GM19372 (cell line): ENCODE results near the gene C1orf35.
"Not testable (repeated sequence)": the region's sequence is repeated elsewhere in the genome, so short reads cannot be mapped to it uniquely, and the experiment has no call there.

ENCODE experiments used
- ATAC-seq: cut with Tn5 transposase; IDR thresholded peaks from one replicate; pipeline ENCODE4 v1.9.1; 2021; ENCODE audit warnings: mild to moderate bottlenecking, low read depth, moderate library complexity; ENCODE audit not compliant: unreplicated experiment

C1orf35 gene

DNA sequence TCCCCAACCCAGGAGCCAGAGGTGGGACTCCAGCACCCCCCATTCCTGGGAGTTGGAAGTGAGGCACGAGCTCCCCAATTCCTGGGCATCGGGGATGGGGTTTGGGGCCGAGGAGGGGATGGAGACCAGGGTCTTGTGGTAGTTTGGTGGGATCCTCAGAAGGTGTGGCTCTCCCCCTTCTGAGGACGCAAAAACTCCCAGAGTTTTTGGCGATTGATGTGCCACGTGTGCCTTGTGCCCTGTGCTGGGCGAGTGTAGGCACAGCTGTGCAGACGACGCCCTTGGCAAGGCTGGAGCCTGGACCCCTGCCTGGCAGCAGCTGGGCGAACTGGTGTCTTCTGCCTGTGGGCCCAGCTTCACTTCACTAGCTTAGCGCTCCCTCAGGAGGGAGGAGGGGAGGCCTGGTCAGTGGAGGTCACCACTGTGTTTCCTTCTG is 39.6 kb upstream of the C1orf35 start:
- ATAC-seq, result no peak

DNA sequence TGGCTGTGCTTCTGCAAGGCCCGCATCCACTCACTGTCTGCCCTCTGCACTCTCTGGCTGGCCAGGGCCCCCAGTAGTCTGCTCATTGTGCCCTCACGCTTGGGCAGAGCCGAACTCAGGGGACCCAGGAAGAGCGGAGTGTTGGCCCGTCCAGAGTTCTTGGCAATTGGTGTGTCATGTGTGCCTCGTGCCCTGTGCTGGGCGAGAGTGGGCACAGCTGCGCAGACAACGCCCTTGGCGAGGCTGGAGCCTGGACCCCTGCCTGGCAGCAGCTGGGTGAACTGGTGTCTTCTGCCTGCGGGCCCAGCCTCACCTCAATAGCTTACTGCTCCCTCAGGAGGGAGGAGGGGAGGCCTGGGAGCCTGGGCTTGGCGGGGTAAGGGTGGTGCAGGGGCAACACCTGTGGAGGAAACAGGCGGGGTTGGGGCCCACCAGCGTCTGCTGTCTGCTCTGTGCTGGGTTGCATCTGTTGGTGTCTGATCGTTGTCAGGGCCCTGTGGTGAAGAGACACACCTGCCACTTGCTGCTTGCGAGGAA is 39.1 kb upstream of the C1orf35 start:
- ATAC-seq, result no peak

DNA sequence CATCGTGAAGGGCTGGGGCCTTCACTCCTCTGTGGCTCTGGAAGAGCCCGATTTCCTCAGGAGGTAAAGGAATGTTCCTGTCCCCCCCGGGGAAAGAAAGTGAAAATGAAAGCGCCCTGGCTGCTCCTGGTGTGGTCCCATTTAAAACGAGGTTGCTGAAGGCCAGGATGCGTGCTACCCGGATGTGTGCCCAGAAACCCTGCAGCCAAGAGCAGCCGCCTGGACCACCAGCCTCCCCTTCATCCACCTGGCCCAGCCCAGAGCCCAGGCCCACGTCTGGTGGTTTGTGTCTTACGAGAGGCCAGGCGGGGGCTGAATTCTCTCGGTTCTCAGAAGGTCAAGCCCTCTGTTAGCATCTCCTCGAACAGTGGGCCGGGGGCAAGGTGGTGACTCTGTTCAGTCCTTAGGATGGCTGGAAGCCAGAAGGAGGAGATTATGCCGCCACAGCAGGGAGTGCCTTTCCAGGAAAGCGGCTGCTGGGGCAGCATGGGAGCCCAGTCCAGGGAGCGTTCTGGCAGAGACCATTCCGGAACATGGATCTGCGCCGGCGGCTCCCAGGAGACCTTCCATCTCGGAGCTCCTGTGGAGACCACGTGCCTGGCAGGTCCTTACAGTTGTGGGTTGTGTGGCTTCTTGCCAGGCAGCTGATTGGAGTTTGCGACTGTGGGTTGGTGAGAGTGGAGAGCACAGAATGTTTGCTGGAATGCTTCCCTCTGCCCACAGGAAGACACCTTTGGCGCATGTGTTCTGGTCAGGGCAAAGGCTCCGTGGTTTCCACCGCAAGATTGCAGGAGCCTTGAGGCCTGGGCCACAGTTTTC is 38.3 kb upstream of the C1orf35 start:
- ATAC-seq, result no peak

DNA sequence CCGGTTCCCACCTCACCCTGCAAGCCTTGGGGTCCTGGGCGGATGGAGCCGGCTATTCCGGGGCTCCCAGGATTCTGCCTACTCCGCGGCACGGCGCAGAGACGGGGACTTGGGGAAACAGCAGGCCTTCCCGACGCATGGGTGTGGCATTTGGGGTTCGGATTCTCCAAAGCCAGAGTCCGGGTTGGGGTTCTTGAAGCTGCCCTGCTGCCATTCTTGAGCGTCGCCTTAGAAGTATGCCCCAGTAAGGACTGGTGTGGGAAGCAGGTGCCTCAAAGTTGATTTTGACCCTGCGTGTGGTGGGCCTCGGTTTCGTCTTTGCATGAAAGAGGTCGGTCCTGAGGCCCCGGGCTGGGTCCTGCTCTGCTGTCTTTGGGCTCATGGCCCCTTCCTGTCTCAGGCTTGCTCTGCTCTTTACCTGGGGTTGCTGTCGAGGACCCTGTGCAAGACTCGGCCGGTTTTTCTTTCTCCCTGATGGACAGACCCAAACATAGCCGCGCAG is 37.6 kb upstream of the C1orf35 start:
- ATAC-seq, result no peak

DNA sequence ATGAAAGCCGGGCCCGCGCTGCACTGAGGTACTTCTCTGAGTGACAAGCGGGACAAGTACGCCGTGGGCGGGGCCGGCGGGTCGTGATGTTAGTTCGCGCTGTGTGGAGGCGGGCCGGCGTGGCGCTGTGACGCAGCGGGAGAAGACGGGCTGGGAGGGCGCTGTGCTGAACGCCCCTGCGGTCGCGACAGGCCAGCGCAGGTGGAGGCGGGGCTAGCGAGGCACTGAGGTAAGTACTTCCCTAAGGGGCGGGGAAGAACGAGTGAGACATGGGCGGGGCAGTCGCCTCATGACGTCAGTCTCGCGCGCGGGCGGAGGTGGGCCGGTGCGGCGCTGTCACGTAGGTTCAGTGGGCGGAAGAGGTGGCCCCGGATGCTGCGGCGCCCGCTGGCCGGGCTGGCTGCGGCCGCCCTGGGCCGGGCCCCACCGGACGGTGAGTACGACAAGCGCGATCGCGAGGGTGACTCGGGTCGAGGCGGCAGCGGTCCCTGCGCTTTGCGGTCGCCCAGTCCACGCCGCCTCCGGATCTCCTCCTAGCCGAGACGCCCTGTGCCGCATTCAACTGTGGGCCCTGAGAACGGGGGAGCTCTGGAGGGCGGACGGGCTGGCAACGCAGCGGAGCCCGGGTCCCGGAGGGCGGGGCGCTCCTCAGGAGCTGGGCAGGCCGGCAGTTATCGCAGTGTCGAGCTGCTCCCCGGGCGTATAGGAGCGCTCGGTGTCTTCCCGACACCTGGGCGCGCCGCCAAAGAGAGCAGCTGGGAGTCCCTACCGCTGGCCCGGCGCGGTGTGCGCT is 37.0 kb upstream of the C1orf35 start, which contains the start of gene GUK1:
GUK1 (plus strand) TSS at position 349 of the 793 bp plus-strand sequence; CDS start at position 373, 24 bp downstream.
- peak; percentile 92 for ATAC-seq

DNA sequence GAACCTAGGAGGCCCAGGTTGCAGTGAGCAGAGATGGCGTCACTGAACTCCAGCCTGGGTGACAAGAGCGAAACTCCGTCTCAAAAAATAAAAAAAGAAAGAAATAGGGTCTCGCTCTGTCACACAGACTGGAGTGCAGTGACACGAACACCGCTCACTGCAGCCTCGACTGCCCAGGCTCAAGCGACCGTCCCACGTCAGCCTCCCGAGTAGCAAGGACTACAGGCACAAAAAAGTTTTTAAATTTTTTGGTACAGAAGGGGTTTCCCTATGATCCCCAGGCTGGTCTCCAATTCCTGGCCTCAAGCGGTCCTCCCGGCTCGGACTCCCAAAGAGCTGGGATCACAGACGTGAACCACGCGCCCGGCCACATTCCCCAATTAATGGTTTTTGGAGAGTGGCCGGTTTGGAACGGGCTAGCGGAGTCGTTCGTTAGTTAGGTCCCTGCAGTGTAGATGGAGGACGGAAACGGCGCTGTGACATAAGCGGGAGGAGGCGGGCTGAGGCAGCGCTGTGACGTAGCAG is 36.3 kb upstream of the C1orf35 start:
- no peak for ATAC-seq

DNA sequence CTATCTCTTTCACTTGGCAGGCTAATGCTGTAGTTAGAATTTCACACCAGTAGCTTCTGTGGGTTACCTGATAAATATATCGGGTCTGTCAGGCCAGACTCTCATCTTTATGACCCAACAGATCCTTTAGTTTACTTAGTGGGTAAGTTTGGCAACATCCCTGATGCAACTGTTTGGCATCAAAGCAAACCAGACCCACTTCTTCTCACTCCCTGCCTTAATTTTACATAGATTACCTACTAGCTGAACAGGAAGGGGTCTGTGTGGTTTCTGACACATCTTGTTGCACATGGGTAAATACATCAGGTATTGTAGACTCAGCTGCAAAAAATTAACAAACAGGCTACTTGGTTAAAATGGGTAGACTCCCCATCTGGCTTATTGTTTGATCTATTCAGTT is 33.8 kb upstream of the C1orf35 start:
- ATAC-seq, result no peak

DNA sequence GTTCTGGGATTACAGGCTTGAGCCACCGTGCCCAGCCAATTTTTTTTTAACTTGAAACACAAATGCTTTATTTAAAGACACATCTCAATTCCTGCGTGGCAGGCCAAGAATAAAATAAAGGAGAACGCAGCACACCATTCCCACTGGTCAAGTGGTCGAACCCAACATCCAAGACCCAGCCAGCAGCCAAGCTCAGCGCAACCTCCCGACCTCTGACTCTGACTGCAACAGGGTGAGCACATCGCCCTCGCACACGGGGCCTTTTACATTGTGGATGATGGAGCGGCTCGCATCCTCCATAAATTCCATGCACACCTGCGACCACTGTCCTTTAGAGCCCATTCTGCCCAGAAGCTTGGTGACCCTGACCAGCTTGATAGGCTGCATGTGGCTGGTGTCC is 31.5 kb upstream of the C1orf35 start:
- no peak for ATAC-seq

DNA sequence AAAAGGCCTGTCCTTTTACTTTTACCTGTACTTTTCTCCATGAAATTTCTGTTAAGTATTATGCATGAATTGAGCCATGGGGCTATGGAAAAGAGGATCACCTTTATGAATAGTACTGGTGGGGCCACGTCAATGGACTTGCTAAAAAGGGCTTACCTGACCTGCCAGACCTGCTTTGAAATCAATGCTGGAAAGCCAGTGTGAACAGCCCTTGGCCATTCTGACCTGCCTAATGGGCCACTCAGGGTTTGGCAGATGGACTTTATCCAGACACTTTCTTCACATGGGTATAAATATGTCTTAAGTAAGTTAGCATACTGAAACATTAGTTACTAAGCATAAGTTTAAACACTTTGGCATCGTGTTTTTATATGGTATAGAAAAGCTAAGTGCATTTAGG is 28.6 kb upstream of the C1orf35 start:
- ATAC-seq, result no peak

DNA sequence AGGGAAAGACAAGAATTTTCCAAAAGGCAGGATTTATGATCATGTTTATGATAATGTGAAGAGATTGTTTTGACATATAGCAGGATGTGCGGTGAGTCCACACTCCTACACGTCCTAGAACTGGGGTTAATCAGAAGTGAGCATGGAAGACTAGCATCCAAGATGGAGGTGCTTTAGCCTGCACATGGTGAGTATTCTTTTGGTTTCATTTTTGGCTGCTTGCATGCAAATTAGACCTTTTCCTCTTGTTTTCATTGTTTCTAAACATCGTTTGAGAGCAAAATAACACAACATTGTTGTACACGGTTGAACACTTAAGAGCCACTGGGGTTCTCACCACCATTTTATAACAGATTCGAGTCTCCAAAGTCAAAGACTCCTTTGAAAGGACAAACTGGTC is 22.1 kb upstream of the C1orf35 start:
- no peak for ATAC-seq

DNA sequence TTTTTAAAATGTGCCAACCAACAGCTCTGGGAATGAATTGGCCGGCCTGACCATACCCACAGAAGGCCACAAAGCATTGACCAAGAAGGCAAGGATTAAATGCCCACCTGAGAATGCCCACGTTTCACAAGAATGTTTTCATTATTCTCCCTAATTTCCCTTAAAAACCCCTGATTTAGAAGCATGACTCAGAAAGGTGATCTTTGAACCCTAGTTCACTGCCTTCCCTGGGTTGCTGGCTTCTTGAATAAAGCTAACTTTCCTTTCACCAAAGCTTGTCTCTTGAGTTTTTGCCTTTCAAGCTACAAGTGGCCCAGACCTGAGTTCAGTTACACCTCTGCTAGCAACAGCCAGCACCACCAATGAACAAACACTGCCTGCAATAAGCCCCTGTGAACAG is 20.4 kb upstream of the C1orf35 start:
- no peak for ATAC-seq

DNA sequence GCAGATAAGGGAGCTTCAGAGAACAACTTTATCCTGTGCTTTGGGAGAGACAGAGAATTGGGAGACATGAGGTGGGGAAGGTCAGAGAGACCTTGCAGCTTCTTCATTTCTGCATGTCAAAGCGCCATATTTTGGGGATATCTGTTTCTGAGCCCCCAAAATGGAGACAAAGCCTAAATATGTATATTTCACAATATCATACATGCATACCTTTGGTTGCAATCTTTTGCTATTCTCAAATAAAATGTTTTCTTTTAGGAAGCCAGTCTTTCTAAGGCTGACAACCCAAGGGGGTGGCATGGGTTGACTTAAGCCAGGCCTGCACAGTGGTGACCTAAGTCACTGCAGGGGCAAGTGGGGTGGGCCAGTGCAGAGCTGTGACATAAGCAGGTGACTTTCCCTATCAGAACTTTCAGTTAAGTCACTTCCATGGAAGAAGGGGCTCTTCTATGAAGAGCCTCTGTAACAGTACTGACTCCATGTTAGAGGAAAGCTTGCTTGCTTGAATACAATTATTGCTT is 19.9 kb upstream of the C1orf35 start:
- no peak for ATAC-seq

DNA sequence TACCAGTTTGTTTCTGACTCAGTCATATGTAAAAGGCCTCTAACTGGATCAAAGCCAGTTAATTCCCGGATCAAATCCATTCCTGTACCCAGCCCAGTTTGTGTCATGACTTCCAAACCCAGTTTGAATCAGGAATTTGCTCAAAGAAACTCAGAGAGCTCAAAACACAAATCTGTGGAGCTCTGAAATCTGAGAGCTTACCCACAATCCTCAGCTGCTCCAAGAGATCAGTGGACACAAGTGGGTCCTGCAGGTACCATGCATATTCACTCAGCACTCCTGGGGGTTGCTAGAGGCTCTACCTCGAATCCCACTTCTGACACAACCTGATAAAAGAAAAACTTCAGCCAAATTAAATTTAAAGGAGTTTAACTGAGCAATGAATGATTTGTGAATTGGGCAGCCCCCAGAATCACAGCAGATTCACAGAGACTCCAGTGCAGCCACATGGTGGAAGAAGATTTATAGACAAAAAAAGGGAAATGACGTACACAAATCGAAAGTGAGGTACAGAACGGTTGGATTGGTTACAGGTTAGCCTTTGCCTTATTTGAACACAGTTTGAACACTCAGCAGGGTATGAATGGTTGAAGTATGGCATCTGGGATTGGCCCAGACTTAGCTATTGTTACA is 17.8 kb upstream of the C1orf35 start:
- ATAC-seq, result no peak

DNA sequence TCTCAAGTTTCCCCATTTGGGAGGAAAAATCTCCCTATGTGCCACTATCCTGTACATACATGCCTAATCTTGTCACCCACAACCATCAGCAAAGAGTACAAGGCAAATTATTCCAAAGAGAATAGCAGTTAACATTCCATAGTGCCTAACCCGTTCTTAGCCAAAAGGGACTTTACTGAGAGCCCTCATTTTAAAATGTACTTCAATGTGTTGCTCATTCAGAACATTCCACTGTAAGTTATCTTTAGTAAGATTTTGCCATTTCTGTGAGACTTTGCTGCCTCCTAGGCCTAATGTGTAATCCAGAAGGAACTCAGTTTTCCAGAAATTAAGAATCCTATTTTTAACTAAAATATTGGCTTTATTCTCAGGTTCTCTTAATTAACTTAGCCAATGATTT is 17.2 kb upstream of the C1orf35 start:
- ATAC-seq, result no peak

DNA sequence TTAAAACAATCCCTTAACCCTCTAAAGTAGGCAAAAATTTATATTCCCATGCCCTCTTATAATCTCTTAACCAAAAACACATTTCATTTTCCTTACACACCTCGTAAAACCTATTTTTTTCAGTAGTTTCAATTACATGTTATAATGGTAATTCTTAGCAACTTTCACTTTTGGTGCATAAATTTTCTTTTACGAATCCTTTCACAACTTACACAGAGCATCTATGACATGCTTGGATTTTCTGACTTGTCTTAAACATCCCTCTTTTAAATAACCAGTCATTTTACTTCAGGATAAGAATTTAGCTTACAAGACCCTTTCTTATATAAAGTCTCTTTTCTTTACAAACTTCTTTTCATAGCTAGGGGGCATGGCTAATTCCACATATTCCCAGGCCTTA is 14.9 kb upstream of the C1orf35 start:
- no peak for ATAC-seq

DNA sequence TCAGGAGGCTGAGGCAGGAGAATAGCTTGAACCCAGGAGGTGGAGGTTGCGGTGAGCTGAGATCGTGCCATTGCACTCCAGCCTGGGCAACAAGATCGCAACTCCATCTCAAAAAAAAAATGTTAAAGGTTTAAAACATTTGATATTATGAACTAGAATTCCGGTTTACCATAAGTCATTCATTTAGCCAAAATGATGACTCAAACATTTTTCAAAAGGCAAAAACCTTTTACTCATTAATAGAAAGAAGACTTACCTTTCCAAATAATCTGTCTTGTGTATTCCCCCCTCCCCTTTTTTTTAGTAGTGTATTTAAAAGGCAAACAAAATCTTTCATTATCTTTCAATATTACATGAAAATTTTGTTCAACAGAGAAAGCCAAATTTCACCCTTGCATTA is 14.2 kb upstream of the C1orf35 start:
- no peak for ATAC-seq

DNA sequence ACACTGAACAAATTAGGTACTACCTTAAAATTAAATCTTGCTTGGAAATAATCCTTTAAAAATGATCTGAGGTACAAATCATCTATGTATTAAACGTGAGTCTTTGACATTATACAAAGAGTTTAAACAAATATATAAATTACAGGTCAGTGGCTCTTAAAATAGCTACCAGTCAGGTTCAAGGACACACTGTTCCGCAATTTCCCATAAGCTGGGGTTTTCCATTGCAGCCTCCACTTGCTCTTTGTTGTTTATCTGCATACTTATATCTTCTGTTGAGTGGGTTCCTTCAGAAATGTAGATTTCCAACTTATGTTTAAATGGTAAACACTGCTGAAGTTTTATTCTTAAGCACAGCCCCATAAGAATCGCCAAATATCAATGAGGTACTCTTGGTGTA is 11.7 kb upstream of the C1orf35 start:
- no peak for ATAC-seq

DNA sequence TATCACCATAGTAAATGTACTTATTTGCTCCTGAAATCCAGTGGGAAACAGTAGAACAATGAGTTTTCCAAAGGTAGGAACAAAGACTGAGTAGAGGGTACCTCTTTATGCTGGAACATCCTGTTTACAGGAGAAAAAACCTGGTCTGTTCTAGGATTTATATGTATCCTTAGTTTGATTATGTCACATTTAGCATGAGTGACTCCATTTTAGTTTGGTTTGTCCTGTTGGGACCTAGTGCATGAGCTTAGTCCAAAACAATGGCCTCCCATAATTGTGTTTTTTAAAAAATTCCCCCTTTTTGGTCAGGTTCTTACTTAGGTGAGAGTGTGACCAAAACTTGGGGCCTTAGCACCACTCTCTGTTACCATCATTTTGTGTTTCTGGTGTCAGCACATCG is 9.5 kb upstream of the C1orf35 start:
- no peak for ATAC-seq

DNA sequence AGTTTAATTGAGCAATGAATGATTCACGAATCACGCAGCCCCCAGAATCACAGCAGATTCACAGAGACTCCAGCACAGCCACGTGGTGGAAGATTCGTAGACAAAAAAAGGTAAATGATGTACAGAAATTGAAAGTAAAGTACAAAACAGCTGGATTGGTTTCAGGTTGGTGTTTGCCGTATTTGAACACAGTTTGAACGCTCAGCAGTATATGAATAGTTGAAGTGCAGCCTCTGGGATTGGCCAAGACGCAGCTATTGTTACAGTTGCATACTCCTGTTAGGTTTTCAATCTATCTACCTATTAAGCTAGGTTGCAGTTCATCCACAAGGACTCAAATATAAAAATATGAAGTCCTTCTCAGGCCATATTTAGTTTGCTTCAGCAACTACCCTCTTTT is 9.0 kb upstream of the C1orf35 start:
- no peak for ATAC-seq

DNA sequence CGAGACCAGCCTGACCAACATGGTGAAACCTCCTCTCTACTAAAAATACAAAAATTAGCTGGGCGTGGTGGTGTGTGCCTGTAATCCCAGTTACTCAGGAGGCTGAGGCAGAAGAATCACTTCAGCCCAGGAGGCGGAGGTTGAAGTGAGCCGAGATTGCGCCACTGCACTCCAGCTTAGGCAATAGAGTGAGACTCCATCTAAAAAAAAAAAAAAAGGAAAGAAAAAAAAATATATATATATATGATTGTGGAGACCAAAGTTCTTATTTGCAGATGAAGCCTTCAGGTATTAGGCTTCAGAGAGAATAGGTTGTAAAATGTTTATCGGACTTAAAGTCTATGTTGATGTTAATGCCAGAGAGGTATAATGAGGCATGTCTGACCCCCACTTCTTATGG is 8.2 kb upstream of the C1orf35 start:
- not testable (repeated sequence) for ATAC-seq
